RKO (cell line): ENCODE results near the gene CFAP100.

ENCODE experiments used
- DNase-seq: peaks from one replicate; pipeline ENCODE4 v3.0.0-alpha.2; 2016; ENCODE audit warnings: low spot score

The CFAP100 gene

GRCh38 chr3:126356373-126357264 lies 38.1 kb upstream of the CFAP100 start:
- DNase-seq, result peak; percentile 22

- DNase-seq, result peak; percentile 87
Measured at GRCh38 chr3:126357295-126358037, 37.2 kb upstream of the CFAP100 start, which contains the start of gene KLF15. TSS of gene KLF15 (minus strand) at chr3:126357408. CDS start at chr3:126352922, 4,486 bp downstream.

GRCh38 chr3:126358038-126358815 lies 36.5 kb upstream of the CFAP100 start:
- no peak for DNase-seq

DNA sequence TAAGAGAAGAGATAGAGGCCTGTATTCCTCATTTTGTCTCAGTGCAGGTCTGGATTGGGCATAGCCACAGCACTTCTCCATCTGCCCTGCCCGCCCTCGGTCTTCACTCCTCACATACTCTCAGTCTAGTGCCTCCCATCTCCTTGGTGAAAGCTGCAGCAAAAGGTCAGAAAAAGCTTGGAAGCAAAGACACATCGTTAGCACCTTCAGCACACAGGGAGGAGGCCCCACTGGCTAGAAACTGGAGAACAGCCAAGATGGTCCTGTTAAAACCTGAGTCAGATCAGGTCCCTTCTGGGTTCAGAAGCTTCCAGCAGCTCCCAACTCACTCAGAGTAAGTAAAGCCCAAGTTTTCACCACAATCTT lies 35.9 kb upstream of the CFAP100 start:
- DNase-seq, result no peak

GRCh38 chr3:126360046-126360713 lies 34.5 kb upstream of the CFAP100 start:
- no peak for DNase-seq

DNA sequence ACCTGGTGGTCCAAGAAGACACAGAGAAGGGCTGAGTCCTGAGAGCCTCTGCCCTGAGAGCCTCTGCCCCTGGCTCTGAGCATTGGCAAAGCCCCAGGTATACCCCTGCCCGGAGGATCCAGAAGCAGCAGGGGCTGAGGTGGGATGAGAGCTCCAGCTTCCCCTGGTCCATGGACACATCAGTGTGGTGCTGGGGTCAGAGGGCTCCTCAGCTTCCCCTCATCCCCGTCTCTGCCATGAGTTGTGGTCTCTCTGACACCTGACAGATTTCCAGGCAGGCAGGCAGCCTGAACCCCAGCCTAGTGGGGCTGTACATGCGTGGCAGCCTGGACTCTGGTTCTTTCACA lies 34.0 kb upstream of the CFAP100 start:
- no peak for DNase-seq

GRCh38 chr3:126361211-126361610 lies 33.5 kb upstream of the CFAP100 start:
- no peak for DNase-seq

DNA sequence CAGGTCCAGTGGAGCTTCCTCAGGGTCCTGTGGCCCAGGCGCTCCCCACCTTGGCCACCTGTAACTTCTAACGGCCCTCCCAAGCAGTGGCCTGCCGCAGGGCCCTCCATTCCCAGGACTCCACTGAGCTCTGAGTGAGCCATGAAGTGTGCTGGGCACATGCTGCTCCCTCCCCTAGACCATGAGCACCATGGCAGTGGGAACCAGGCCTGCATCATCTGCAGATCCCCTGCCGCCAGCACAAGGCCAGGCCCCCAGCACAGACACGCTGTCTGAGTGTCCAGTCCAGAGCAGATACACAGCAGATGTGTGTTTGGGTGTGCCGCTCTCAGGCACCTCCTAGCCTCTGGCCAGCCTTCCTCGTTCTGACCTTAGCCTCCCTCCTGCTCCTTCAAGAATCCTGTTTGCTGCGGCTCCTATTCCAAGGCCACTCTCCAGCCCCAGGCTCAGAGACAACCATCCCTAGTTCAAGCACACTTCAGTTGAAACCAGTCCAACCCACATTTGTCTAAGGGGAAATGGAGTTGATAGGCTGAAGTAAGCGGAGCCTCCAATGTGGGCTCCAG lies 30.5 kb upstream of the CFAP100 start:
- no peak for DNase-seq

GRCh38 chr3:126364731-126365301 lies 29.9 kb upstream of the CFAP100 start:
- no peak for DNase-seq

DNA sequence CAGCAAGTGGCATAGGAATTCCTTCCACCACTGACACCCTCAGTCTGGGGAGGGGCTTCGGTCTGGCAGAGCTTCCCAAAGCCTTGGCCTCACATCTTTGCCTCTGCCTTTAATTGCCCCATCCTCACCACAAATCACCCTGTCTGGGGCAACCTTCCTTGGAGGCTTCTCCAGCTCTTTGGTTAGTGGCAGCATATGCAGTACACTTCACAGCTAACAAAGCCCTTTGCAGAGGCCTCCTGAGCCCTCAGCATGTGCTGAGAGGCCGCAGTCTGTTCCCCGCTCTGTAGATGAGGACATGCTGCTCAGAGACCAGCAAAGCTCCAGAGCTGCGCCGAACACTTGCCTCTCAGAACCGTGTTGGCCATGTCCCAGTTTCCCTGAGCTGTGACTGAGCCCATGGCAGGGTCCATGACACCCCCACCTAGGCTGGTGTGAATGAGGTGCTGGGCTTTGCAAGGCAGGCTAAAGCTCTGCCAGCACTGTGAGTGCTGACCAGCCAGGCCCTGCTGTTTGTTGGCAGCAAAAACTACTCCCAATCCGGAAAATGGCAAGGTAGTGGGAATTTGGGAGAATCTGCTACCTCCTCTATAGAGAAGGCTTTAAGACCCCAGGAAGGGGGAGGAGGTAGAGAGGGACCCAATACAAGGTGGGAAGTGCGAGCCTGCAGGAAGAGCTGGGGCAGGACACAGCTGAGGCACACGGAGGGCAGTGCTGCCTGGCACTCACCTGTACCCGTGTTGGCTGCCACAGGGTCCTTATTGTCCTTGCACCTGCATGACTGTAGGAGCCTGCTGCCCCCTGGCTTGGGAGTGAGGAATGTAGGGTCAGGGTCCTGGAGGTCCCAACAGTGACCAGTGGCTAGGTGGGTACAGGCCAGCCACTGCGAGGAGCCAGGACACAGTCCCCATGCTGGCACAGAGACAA lies 29.1 kb upstream of the CFAP100 start:
- no peak for DNase-seq

GRCh38 chr3:126367316-126367805 lies 27.3 kb upstream of the CFAP100 start:
- DNase-seq, result no peak

DNA sequence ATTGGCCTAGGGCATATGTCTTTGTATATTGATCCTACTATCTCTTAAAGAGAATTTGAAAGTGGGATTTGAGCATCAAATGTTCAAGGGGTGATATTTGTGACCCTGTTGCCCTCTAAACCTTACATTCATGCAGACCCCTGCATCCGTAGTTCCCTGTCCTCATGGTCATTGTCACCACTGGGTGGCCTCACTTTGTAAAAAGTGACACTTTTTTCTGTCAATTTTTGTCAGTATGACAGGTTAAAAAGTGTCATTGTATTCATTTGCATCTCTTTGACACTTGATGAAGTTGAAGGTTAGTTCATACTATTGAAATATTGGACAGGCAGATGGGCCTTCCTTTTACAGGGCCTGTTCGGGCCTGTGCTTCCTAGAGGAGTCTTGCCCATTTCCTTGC lies 25.2 kb upstream of the CFAP100 start:
- no peak for DNase-seq

DNA sequence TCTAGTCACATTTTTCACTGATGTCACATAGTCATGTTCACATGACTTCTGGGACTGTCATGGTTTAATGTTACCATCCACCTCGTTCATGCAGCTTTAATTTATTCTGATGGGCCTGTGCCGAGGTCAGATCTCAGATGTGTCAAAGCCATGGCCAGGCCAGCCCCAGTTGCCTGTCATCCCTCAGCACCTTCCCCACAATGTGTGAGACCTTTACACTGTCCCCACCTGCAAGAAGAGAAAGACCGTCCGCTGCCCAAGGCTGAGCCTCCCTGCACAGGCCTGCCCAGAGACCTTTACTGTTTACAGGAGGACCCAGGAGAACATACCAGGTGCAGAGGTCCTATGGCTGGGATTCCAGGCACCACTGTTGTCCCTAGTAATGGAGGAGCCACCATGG lies 24.7 kb upstream of the CFAP100 start:
- DNase-seq, result no peak

DNA sequence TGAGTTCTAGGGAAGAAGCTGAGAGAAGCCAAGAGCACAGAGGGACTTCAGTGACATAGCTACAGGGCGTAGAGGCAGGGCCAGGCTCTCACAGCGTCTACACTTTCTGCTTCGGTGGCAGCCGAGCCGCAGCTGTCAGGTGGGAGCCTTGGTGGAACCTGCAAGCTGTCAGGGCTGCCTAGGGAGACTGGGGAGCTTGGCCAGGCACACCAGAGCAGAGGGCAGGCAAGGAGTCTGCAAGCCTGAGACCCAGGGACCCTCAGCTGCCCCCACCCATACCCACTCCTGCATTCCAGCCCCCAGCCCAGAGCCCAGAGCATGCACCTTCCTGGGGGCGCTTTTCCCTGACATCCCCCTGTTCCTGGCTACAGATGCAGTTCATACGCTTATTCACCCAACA lies 24.1 kb upstream of the CFAP100 start:
- DNase-seq, result no peak

- no peak for DNase-seq
Measured at GRCh38 chr3:126371096-126371705, 23.5 kb upstream of the CFAP100 start.

DNA sequence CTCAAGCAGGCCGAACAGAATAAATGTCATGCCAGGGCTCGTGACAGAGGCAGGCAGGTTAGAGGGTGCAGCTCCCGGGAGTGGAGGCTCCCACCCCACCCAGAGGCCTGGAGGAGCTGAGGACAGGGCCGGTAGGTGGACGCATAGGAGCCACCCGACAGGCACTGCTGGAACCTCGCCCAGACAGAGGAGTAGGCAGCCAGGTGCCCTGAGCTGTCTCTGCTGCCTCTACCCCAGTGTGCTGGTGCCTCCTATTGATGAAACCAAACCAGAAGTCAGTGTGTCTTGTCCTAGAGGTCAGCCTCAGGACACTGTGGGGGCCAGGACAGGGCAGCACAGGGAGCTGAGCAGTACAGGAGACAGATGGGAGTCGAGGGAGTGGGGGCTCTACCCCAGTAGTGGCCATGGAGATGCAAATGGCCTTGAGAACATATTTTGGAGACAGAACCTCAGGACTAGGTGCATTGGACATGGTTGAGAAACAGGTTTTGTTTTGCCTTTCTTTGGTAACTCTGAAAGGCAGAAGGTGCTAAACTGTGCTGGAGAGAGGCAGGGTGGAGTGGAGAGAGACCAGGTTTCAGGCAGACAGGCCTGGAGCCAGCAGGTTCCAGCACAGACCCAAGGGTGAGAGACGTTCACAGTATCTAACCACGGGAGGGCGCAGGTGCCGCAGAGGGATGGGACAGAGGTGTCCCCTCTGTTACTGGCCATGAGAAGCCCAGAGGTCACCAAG lies 22.1 kb upstream of the CFAP100 start:
- DNase-seq, result no peak

GRCh38 chr3:126373146-126373613 lies 21.5 kb upstream of the CFAP100 start:
- no peak for DNase-seq

DNA sequence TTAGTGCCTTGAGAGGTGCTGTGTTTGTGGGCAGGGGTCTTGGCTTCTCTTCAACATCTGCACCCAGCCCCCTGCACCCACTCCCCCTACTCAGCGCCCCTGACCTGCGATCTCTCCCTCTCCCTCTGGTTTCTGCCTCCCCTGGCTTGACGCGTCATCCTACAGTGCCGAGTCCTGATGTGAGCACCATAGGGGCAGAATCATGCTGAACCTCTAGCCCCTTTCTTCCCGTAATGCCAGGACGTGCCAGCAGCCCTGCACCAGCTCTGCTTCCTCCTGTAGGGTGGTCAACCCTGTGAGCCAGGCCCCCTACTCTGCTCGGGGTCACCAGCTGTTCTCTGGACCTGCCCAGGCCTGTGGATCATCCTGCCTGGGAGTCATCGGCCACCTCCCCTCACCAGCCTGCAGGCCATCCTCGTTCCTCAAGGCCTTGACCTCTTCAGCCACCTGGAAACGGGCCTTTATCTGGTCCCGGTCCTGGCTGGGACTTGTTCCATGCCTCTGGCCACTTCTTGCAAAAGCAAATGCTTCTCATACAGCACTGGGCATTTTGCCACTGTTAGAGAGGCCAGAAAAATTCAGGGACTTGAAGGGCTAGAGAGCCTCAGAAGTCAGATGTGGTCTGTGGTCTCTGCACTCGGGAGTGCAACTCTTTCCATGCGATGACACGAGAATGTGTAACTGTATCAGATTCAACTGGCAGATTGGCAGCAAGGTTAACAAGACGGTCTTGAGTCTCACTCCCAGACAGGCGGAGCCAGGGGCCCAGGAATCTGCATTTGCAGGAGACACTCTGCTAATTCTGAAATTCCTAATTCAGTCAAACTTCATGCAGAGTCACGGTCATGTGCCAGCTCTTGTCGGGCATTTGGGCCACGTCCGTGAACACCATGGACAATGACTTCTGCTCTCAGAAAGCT lies 20.8 kb upstream of the CFAP100 start:
- no peak for DNase-seq
